IMR-90 (cell line): ENCODE data around the gene RGL4. TPM values are rescaled to one million over a fixed set of nuclear protein-coding genes. Genes with fewer than 3 reads are reported as not detected.

Experiments used
- ATAC-seq: fragments of 200-7000 bp; cut with Tn5 transposase; 2 replicates; pipeline ENCODE4 v1.9.1; 2020; ENCODE audit warnings: low read depth, mild to moderate bottlenecking, moderate library complexity
- BruUV-seq: library from RNA; stranded (reverse); fragments of 400-500 nt; replicated peaks from 2 replicates; lab custom pipeline; 2021; lab: Mats Ljungman, UMichigan
- CTCF ChIA-PET: fragments of 300-600 bp; formaldehyde crosslinking; extraction: SDS; loops from one replicate; lab custom pipeline; 2021; ENCODE audit warnings: antibody characterized with exemption; lab: Yijun Ruan, JAX
- POLR2A ChIA-PET: fragments of 300-600 bp; sonication (Branson Sonifier 250); formaldehyde crosslinking; loops from one replicate; lab custom pipeline; 2022; ENCODE audit warnings: antibody characterized with exemption; ENCODE audit not compliant: unreplicated experiment; lab: Charles Lee
- DNase-seq: peaks from one replicate; pipeline ENCODE4 v3.0.0; 2013
- H2AFZ ChIP-seq: replicated peaks from 2 replicates; pipeline ENCODE3; 2013; ENCODE audit warnings: low read length, mild to moderate bottlenecking; ENCODE audit not compliant: poor library complexity
- H2AK5ac ChIP-seq: 2 replicates; pipeline ENCODE4 v1.6.1; 2013; ENCODE audit warnings: low read depth, low read length, inconsistent platforms
- H2AK9ac ChIP-seq: replicated peaks from 2 replicates; pipeline ENCODE3; 2013; ENCODE audit warnings: mild to moderate bottlenecking, low read depth, low read length, moderate library complexity; ENCODE audit not compliant: poor library complexity
- H2BK120ac ChIP-seq: 2 replicates; pipeline ENCODE4 v1.6.1; 2013; ENCODE audit warnings: low read depth, low read length, inconsistent platforms
- H2BK15ac ChIP-seq: 3 replicates; pipeline ENCODE4 v1.6.1; 2013; ENCODE audit warnings: low read depth, low read length, inconsistent platforms
- H2BK20ac ChIP-seq: 2 replicates; pipeline ENCODE4 v1.6.1; 2013; ENCODE audit warnings: low read depth, mild to moderate bottlenecking, inconsistent platforms, low read length, moderate library complexity
- H2BK5ac ChIP-seq: 2 replicates; pipeline ENCODE4 v1.6.1; 2013; ENCODE audit warnings: mild to moderate bottlenecking, low read depth, low read length, inconsistent platforms; ENCODE audit not compliant: poor library complexity, severe bottlenecking
- H3K14ac ChIP-seq: replicated peaks from 2 replicates; pipeline ENCODE4 v1.6.1; 2013; ENCODE audit warnings: low read depth, low read length, inconsistent platforms
- H3K18ac ChIP-seq: 2 replicates; pipeline ENCODE4 v1.6.1; 2013; ENCODE audit warnings: low read depth, low read length, control low read depth
- H3K23ac ChIP-seq: 2 replicates; pipeline ENCODE4 v1.6.1; 2013; ENCODE audit warnings: low read depth, low read length, inconsistent platforms
- H3K27ac ChIP-seq: 2 replicates; pipeline ENCODE4 v1.5.1; 2013; ENCODE audit warnings: mild to moderate bottlenecking, control low read depth, low read length; ENCODE audit not compliant: insufficient read depth
- H3K27me3 ChIP-seq: 2 replicates; pipeline ENCODE4 v1.6.1; 2013; ENCODE audit warnings: low read length; ENCODE audit not compliant: control insufficient read depth, insufficient read depth
- H3K36me3 ChIP-seq: 2 replicates; pipeline ENCODE4 v1.6.1; 2013; ENCODE audit warnings: low read length, mixed read lengths; ENCODE audit not compliant: control insufficient read depth, insufficient read depth
- H3K4ac ChIP-seq: 2 replicates; pipeline ENCODE4 v1.6.1; 2013; ENCODE audit warnings: low read depth, low read length, inconsistent platforms
- H3K4me1 ChIP-seq: 2 replicates; pipeline ENCODE4 v1.6.1; 2013; ENCODE audit warnings: low read length, mixed read lengths; ENCODE audit not compliant: control insufficient read depth, insufficient read depth
- H3K4me2 ChIP-seq: 2 replicates; pipeline ENCODE4 v1.6.1; 2013; ENCODE audit warnings: low read depth, mild to moderate bottlenecking, control low read depth, low read length, moderate library complexity
- H3K4me3 ChIP-seq: 2 replicates; pipeline ENCODE4 v1.5.1; 2013; ENCODE audit warnings: low read depth, mild to moderate bottlenecking, control low read depth, low read length, moderate library complexity; ENCODE audit not compliant: insufficient read depth
- H3K56ac ChIP-seq: 2 replicates; pipeline ENCODE4 v1.6.1; 2013; ENCODE audit warnings: low read length, inconsistent platforms; ENCODE audit not compliant: insufficient read depth; ENCODE audit errors: extremely low read depth
- H3K79me1 ChIP-seq, 2 experiments: 2 replicates each; pipeline ENCODE4 v1.6.1; 2013; ENCODE audit warnings: low read length in 2 of 2, inconsistent platforms in 1 of 2, low read depth in 1 of 2
- H3K9ac ChIP-seq: 2 replicates; pipeline ENCODE4 v1.6.1; 2013; ENCODE audit warnings: low read depth, low read length, control low read depth
- H3K9me1 ChIP-seq: 2 replicates; pipeline ENCODE4 v1.6.1; 2013; ENCODE audit warnings: low read length, inconsistent platforms; ENCODE audit not compliant: insufficient read depth
- H3K9me3 ChIP-seq: 2 replicates; pipeline ENCODE4 v1.6.1; 2013; ENCODE audit warnings: low read length; ENCODE audit not compliant: control insufficient read depth, insufficient read depth
- H4K20me1 ChIP-seq: 2 replicates; pipeline ENCODE4 v1.6.1; 2013; ENCODE audit warnings: low read length, inconsistent platforms; ENCODE audit not compliant: insufficient read depth
- H4K5ac ChIP-seq: 2 replicates; pipeline ENCODE4 v1.6.1; 2013; ENCODE audit warnings: mild to moderate bottlenecking, low read depth, low read length, control low read depth
- H4K8ac ChIP-seq, 2 experiments: 2 replicates each; pipeline ENCODE4 v1.6.1; 2013; ENCODE audit warnings: low read depth in 2 of 2, low read length in 2 of 2, control low read depth in 1 of 2, inconsistent platforms in 1 of 2
- H4K91ac ChIP-seq: 2 replicates; pipeline ENCODE4 v1.6.1; 2013; ENCODE audit warnings: low read depth, low read length, inconsistent platforms; ENCODE audit not compliant: insufficient read depth
- CEBPB ChIP-seq: IDR thresholded peaks from 2 replicates; pipeline ENCODE4 v1.6.1; 2012; ENCODE audit warnings: low read depth, low read length, improper control_type of control experiment
- CHD1 ChIP-seq: IDR thresholded peaks from 2 replicates; pipeline ENCODE4 v1.6.1; 2012; ENCODE audit warnings: low read depth, low read length, improper control_type of control experiment
- MAFK ChIP-seq: IDR thresholded peaks from 2 replicates; pipeline ENCODE4 v1.6.1; 2012; ENCODE audit warnings: low read depth, low read length, improper control_type of control experiment
- MAZ ChIP-seq: IDR thresholded peaks from 2 replicates; pipeline ENCODE4 v1.6.1; 2012; ENCODE audit warnings: low read depth, mild to moderate bottlenecking, low read length, improper control_type of control experiment, moderate library complexity, borderline replicate concordance
- MXI1 ChIP-seq: IDR thresholded peaks from 2 replicates; pipeline ENCODE4 v1.6.1; 2012; ENCODE audit warnings: low read depth, mild to moderate bottlenecking, low read length, moderate library complexity, borderline replicate concordance
- NFE2L2 ChIP-seq: fragments of 150-350 bp; IDR thresholded peaks from 2 replicates; pipeline ENCODE4 v1.6.1; 2016; ENCODE audit warnings: low read depth, mild to moderate bottlenecking, low read length
- RAD21 ChIP-seq: IDR thresholded peaks from 2 replicates; pipeline ENCODE4 v1.6.1; 2012; ENCODE audit warnings: low read length, improper control_type of control experiment
- RCOR1 ChIP-seq: IDR thresholded peaks from 2 replicates; pipeline ENCODE4 v1.6.1; 2012; ENCODE audit warnings: mild to moderate bottlenecking, low read length, improper control_type of control experiment; ENCODE audit not compliant: insufficient replicate concordance
- SMC3 ChIP-seq: fragments of 150-350 bp; IDR thresholded peaks from 2 replicates; pipeline ENCODE4 v1.6.1; 2016; ENCODE audit warnings: low read depth, mild to moderate bottlenecking, antibody characterized with exemption, low read length, moderate library complexity
- WGBS, 2 experiments: methylation state at CpG; one replicate each; pipeline versions ENCODE4 v1.1.5 to v1.1.7; 2013; ENCODE audit warnings: missing lambda C conversion rate in 2 of 2; ENCODE audit not compliant: insufficient read length in 1 of 2; ENCODE audit errors: extremely low coverage in 2 of 2; 5-methylcytosine and 5-hydroxymethylcytosine counted together
- dilution Hi-C: fragments of 300-500 bp; cut with HindIII; formaldehyde crosslinking; loops from one replicate; pipeline ENCODE4 v1.14.3; 2018; ENCODE audit warnings: low sequenced_read_pairs; ENCODE audit not compliant: unreplicated experiment
- in situ Hi-C: fragments of 300-500 bp; cut with MboI; formaldehyde crosslinking; loops from 3 replicates; pipeline ENCODE4 v1.14.3; 2019; ENCODE audit warnings: low sequenced_read_pairs, inconsistent platforms, mixed read lengths
- intact Hi-C: fragments of 100-400 bp; cut with micrococcal nuclease; formaldehyde crosslinking; loops from 2 replicates; pipeline ENCODE4 v1.10.0; 2022
- polyA plus RNA-seq, 3 experiments: library from polyadenylated mRNA; depleted of rRNA; stranded (reverse); fragments of >200 nt; gene quantifications; 2 replicates each; pipeline ENCODE4 v1.2.3, GENCODE V29; 2012; ENCODE audit warnings: low replicate concordance in 1 of 3
- total RNA-seq: library from RNA; depleted of rRNA; stranded (reverse); fragments of >200 nt; gene quantifications from 2 replicates; pipeline ENCODE4 v1.2.3, GENCODE V29; 2012
- TF ChIP-seq, protein P1 (sequence below): conservative IDR thresholded peaks from 2 replicates; pipeline ENCODE4 v1.5.1; 2012; ENCODE audit warnings: mild to moderate bottlenecking, low read depth, low read length, improper control_type of control experiment
- TF ChIP-seq, protein P2 (sequence below): fragments of 150-350 bp; IDR thresholded peaks from 2 replicates; pipeline ENCODE4 v1.6.1; 2017; ENCODE audit warnings: mild to moderate bottlenecking, antibody characterized with exemption, low read length, low read depth

The RGL4 gene
- total and polyA plus RNA-seq, 2 of the 4 experiments (the other 2 are of a cell fraction): not detected

DNA sequence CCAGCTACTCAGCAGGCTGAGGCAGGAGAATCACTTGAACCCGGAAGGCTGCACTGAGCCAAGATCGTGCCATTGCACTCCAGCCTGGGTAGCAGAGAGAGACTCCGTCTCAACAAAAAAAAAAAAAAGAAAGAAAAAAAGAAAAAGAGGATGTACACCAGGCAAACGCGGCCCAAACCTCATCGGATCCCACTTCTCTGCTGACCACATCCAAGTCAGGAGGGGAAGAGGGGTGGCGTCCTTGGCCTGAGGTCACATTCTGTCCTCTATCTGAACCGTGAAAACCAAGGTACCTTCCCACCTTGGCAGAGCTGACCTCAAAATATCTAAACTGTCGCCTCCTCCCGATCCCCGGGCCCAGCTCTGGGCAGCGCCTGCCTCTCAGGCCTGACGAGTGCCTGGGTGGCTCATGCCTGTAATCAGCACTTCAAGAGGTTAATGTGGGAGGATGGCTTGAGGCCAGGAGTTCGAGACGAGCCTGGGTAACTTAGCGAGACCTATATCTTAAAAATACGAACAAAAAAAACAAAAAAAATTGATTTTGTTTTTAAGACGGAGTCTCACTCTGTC, 25.1 kb downstream of the RGL4 start:
- ATAC-seq: no peak
- no peaks in the 10 kb centered on the region for H3K27me3 ChIP-seq
- H3K18ac ChIP-seq: no peak overlapping the region
- WGBS, 2 experiments: 100% methylated on average over 1 of the region's 18 CpGs; no CpG with 5 or more reads in 1 of the 2 experiments
- no peak overlapping the region for H2BK120ac ChIP-seq
- no peak overlapping the region for H2BK5ac ChIP-seq
- CTCF ChIA-PET: no interaction called here
- no peak overlapping the region; the same call in 1 of the 2 replicates for H3K4me3 ChIP-seq
- H2BK20ac ChIP-seq: no peak overlapping the region
- no peak overlapping the region for H2AFZ ChIP-seq
- no peak overlapping the region for H4K91ac ChIP-seq
- dilution Hi-C loops (no loop called here), in situ Hi-C loops (no loop called here), intact Hi-C loops (no loop called here)
- H3K9me3 ChIP-seq: no peaks in the 10 kb centered on the region
- no TSS peak for BruUV-seq
- H3K14ac ChIP-seq: no peak overlapping the region
- H2AK5ac ChIP-seq: 0 out of 2 replicates have a peak overlapping the region, but pooled peaks have one; percentile 33
- H4K5ac ChIP-seq: no peak overlapping the region
- no peak overlapping the region for H2AK9ac ChIP-seq
- H3K36me3 ChIP-seq: peaks cover 17% of the 10 kb centered on the region
- H3K4ac ChIP-seq: no peak overlapping the region
- H3K9ac ChIP-seq: no peak overlapping the region
- H3K56ac ChIP-seq: no peak overlapping the region
- no peak overlapping the region for H3K23ac ChIP-seq
- H3K4me2 ChIP-seq: peak overlapping the region; percentile 10; the same call in 1 of the 2 replicates
- DNase-seq: no peak
- H4K20me1 ChIP-seq: no peaks in the 10 kb centered on the region
- no peak overlapping the region; a peak in 1 of 4 replicates for H4K8ac ChIP-seq
- H3K4me1 ChIP-seq: 0 out of 2 replicates have a peak, but pooled peaks cover 5% of the 10 kb centered on the region
- no peak for TF ChIP-seq MAFK
- no peak for TF ChIP-seq NFE2L2
- TF ChIP-seq, protein P1, sequence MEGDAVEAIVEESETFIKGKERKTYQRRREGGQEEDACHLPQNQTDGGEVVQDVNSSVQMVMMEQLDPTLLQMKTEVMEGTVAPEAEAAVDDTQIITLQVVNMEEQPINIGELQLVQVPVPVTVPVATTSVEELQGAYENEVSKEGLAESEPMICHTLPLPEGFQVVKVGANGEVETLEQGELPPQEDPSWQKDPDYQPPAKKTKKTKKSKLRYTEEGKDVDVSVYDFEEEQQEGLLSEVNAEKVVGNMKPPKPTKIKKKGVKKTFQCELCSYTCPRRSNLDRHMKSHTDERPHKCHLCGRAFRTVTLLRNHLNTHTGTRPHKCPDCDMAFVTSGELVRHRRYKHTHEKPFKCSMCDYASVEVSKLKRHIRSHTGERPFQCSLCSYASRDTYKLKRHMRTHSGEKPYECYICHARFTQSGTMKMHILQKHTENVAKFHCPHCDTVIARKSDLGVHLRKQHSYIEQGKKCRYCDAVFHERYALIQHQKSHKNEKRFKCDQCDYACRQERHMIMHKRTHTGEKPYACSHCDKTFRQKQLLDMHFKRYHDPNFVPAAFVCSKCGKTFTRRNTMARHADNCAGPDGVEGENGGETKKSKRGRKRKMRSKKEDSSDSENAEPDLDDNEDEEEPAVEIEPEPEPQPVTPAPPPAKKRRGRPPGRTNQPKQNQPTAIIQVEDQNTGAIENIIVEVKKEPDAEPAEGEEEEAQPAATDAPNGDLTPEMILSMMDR: no peak
- no peak for TF ChIP-seq RAD21
- TF ChIP-seq MXI1: no peak
- no peak for TF ChIP-seq SMC3
- no peak for TF ChIP-seq RCOR1
- TF ChIP-seq, protein P2, sequence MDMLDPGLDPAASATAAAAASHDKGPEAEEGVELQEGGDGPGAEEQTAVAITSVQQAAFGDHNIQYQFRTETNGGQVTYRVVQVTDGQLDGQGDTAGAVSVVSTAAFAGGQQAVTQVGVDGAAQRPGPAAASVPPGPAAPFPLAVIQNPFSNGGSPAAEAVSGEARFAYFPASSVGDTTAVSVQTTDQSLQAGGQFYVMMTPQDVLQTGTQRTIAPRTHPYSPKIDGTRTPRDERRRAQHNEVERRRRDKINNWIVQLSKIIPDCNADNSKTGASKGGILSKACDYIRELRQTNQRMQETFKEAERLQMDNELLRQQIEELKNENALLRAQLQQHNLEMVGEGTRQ: no peak
- TF ChIP-seq CHD1: no peak
- no peak for TF ChIP-seq CEBPB
- no peak for TF ChIP-seq MAZ
- peaks cover 14% of the 10 kb centered on the region for H3K9me1 ChIP-seq
- no peak overlapping the region for H3K27ac ChIP-seq
- POLR2A ChIA-PET: no interaction called here
- H3K79me1 ChIP-seq: peaks cover 10 to 30% of the 10 kb centered on the region in 2 experiments
- no peak overlapping the region for H2BK15ac ChIP-seq
